GM12892 (cell line): ENCODE measurements around the gene SH3TC1.

Experiments
- DNase-seq: peaks from one replicate; pipeline ENCODE4 v3.0.0; 2011; ENCODE audit not compliant: insufficient read length
- FAIRE-seq: peaks from 2 replicates; lab custom pipeline; 2011; peaks lifted over from hg19 to GRCh38; lab: Jason Lieb, UNC
- POLR2A ChIP-seq: IDR thresholded peaks from 2 replicates; pipeline ENCODE4 v1.6.1; 2011; ENCODE audit warnings: low read depth, low read length, control low read depth
- POLR2AphosphoS5 ChIP-seq: IDR thresholded peaks from 2 replicates; pipeline ENCODE4 v1.6.1; 2011; ENCODE audit warnings: low read depth, low read length, control low read depth
- TAF1 ChIP-seq: IDR thresholded peaks from 2 replicates; pipeline ENCODE4 v1.6.1; 2011; ENCODE audit warnings: low read depth, mild to moderate bottlenecking, control low read depth, low read length, borderline replicate concordance

SH3TC1 gene

GRCh38 chr4:8222609-8223388 is 23.7 kb downstream of the SH3TC1 start:
- no peak for FAIRE-seq
- no peak for DNase-seq
- TF ChIP-seq TAF1: no peak
- no peak for TF ChIP-seq POLR2A
- no peak for TF ChIP-seq POLR2AphosphoS5

DNA sequence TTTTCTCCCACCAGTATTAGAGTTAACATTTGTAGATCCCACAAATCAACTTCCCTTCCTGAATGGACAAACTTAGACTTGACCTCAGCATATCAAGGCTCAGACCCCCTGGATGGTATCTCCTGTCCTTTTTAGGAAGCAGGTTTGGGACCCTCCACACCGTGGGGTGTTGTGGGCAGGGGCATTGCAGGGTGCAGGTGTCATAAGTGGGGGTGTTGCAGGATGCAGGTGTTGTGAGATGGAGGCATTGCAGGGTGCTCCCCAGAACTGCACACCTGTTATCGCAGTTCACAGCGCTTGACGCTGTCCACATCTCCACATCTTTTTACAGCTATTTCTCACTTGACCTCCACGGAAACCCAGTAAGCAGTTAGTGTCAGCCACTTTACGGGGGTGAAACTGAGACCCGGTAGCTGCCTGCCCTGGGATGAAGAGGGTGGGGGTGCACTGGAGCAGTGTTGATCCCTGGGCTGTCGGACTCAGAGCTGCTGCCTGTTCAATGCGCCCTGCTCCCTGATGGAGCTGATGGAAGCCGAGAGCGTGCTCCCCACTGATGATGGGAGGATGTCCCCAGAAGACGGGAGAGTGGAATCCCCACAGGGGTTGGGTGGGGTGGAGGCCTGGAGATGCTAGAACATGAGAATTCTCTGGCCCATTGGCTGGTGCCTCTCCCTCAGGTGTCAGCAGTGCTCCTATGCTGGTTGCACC is 25.3 kb downstream of the SH3TC1 start:
- DNase-seq (no peak), FAIRE-seq (no peak)
- TF ChIP-seq TAF1 (no peak), POLR2AphosphoS5 (no peak), POLR2A (no peak)

DNA sequence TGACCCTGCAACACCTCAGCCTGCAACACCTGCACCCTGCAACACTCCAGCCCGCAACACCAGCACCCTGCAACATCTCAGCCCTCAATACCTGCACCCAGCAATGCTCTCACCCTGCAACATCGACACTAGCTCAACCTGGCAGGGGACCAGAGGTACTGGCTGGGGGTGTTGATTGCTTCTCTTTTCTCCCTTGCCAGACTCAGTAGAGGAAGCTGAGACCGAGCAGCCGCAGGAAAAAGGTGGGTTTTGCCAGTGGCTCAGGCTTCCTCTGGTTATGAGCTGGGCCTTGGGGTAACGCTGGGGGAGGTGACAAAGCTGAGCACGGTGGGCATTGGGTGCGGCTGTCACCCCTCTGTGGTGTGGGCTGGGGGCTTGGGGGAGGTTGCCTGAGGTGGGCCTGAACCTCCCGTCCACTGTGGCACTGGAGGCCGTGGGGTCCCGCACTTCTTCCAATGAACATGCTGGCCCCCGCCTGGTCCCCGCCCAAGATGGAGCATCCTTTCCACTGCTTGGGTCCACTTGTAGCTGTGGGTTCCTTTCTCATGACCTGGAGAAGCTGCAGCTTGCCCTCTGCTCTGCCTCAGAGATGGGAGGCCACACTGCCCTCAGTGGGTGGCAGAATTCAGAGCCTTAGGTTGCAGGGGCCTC is 26.0 kb downstream of the SH3TC1 start:
- DNase-seq: no peak
- no peak for TF ChIP-seq POLR2A
- no peak for TF ChIP-seq TAF1
- TF ChIP-seq POLR2AphosphoS5: no peak
- no peak for FAIRE-seq

- DNase-seq: no peak
- no peak for TF ChIP-seq POLR2A
- no peak for TF ChIP-seq TAF1
- TF ChIP-seq POLR2AphosphoS5: no peak
- no peak for FAIRE-seq
Observed at GRCh38 chr4:8225706-8226443, 26.8 kb downstream of the SH3TC1 start.

DNA sequence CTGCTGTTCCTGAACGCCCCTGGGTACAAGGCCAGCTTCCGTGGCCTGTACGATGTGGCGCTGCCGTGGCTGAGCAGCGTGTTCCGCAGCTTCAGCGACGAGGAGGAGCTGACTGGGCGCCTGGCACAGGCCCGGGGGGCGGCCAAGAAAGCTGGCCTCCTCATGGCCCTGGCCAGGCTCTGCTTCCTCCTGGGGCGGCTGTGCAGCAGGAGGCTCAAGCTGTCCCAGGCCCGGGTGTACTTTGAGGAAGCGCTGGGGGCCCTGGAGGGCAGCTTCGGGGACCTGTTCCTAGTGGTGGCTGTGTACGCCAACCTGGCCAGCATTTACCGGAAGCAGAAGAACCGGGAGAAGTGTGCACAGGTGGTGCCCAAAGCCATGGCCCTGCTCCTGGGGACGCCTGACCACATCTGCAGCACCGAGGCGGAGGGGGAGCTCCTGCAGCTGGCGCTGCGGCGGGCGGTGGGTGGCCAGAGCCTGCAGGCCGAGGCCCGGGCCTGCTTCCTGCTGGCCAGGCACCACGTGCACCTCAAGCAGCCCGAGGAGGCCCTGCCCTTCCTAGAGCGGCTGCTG is 28.2 kb downstream of the SH3TC1 start:
- TF ChIP-seq POLR2AphosphoS5: no peak
- TF ChIP-seq POLR2A: no peak
- no peak for TF ChIP-seq TAF1
- no peak for DNase-seq
- FAIRE-seq: no peak

GRCh38 chr4:8227771-8228318 is 28.8 kb downstream of the SH3TC1 start:
- DNase-seq (no peak), FAIRE-seq (no peak)
- TF ChIP-seq POLR2A (no peak), POLR2AphosphoS5 (no peak), TAF1 (no peak)

DNA sequence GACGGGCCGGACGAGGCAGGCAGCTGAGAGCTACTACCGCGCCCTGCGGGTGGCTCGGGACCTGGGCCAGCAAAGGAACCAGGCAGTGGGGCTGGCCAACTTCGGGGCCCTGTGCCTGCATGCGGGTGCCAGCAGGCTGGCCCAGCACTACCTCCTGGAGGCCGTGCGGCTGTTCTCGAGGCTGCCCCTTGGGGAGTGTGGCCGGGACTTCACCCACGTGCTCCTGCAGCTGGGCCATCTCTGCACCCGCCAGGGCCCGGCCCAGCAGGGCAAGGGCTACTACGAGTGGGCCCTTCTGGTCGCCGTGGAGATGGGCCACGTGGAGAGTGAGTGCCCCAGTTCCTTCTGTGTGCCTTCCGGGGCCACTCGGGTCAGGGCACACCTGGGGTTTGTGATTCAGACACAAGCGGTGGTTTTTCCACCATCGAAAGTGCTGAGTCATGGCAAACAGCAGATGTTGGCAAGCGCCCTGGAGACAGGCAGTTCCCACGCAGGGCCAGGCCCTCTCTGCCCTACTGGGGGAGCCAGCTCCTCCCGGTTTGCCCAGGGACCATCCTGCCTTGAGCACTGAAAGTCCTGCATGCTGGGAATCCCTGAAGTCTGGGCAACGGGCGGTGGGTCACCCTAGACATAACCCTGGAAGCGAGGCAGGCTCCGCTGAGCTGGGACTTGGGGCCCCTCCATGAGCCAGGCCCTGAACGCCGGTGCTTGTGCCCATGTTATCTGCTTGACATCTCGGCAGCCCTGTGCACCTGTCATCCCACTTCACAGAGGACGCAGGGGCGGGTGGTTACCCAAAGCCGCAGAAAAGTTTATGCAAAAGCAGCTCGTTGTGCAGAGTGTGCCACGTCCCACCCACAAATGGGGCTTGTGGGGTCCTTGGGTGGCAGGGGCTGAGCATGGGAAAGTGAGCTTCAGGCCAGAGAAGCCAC is 29.5 kb downstream of the SH3TC1 start:
- FAIRE-seq (peak; percentile 87), DNase-seq (peak; percentile 74)
- TF ChIP-seq TAF1 (no peak), POLR2AphosphoS5 (no peak; the same call in 1 of the 2 replicates), POLR2A (no peak)

DNA sequence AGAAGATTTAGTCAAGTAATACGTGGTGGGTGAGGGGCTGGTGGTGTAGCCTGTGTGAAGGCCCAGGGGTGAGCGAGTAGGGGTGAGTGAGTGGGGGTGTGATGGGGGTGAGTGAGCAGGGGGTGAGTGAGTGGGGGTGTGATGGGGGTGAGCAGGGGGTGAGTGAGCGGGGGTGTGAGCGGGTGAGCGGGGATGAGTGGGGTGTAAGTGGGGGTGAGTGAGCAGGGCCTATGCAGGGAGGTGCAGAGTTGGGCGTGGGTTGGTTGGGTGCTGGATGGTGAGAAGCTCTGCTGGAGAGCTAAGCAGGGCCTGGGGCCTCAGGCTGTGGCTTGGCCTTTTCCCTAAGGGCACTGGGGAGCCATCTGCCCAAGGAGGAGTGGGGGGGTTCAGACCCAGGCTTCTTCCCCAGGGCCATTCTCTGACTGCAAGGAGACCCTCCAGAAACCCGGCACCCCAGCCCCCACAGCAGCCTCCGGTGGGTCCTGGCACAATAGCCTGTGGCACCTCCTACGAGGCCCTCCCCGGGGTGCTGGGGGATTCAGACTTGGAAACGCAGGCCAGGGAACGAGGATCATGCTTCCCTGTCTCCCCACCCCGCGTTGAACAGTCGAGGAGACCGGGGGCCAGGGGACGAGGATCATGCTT is 30.4 kb downstream of the SH3TC1 start:
- no peak for DNase-seq
- TF ChIP-seq POLR2A: no peak
- TF ChIP-seq TAF1: no peak
- TF ChIP-seq POLR2AphosphoS5: no peak
- no peak for FAIRE-seq

GRCh38 chr4:8230033-8230432 is 30.9 kb downstream of the SH3TC1 start:
- no peak for DNase-seq
- FAIRE-seq: no peak
- TF ChIP-seq POLR2A (no peak), TAF1 (no peak), POLR2AphosphoS5 (no peak)
